ENCODE results near the gene GPRIN1. TPM values are rescaled to one million over a fixed set of nuclear protein-coding genes. Genes with fewer than 3 reads are reported as not detected.
A peak's percentile ranks its signal among the peaks of the same experiment; 100 is the strongest.

GPRIN1 gene
- total RNA-seq, 4 donors from 2014 or later, result 0.16 to 1.1 (median 0.63) TPM

- ATAC-seq, result peak; percentile 65
- TF ChIP-seq EP300 (IDR thresholded peaks at IDR 0.05), result no peak
- peak in 3 of 4 experiments; percentile 9 to 38 (median 23) for TF ChIP-seq CTCF (IDR thresholded peaks at IDR 0.05)
- WGBS, 2 donors (ENCODE audit: low coverage in 1 of 2), result 33% methylated on average over 1 of the region's 98 CpGs; no CpG with 5 or more reads in 1 of the 2 donors
- H3K4me3 ChIP-seq, result peak overlapping the region in 1 of 2 donors; percentile 48
- H3K27me3 ChIP-seq, result peaks cover 63% of the 10 kb centered on the region
- peak overlapping the region in 1 of 4 donors; percentile 7 for H3K27ac ChIP-seq
- no peaks in the 10 kb centered on the region for H3K36me3 ChIP-seq
- no peaks in the 10 kb centered on the region for H3K9me3 ChIP-seq
- H3K4me1 ChIP-seq, result peaks cover 0 to 14% (median 3%) of the 10 kb centered on the region in 3 donors
Measured at GRCh38 chr5:176596689-176597416, 13.1 kb downstream of the GPRIN1 start.

DNA sequence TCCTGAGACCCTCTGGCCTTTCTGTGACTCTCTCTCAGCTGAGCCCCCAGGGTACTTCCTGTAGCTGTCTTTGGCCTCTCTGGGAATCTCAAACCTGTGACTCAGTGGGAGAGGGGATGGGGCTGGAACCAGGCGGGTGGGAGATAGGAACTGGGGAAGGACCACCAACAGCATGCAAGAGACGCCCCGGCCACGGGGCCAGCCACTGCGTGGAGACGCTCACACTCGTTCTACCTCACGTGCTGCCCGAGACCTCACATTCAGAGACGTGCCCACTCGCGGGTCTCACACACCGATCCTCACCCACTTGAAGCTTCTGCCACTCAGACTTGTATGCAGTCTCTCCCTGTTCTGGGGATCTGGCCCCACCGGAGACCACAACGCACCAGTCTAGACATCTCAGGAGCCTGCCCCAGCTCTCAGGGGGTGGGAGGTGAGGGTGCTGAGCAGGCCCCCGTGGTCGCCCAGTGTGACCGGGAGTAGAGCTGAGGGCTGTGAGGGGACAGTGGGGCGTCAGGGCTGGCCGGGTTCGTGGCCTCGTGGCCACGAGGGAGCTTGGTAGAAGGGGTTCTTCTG, 13.8 kb downstream of the GPRIN1 start:
- Histone ChIP-seq H3K27me3 (peaks cover 63% of the 10 kb centered on the region), H3K27ac (no peak overlapping the region), H3K36me3 (no peaks in the 10 kb centered on the region), H3K4me3 (peak overlapping the region in 1 of 2 donors; percentile 48), H3K4me1 (peaks cover 0 to 14% (median 3%) of the 10 kb centered on the region in 3 donors), H3K9me3 (no peaks in the 10 kb centered on the region)
- no peak for ATAC-seq
- TF ChIP-seq POLR2A (IDR thresholded peaks at IDR 0.05) (no peak), CTCF (IDR thresholded peaks at IDR 0.05) (no peak), POLR2AphosphoS5 (IDR thresholded peaks at IDR 0.05) (no peak), EP300 (IDR thresholded peaks at IDR 0.05) (no peak)
- WGBS, 2 donors (ENCODE audit: low coverage in 1 of 2), result 72% methylated on average over 6 of the region's 23 CpGs; no CpG with 5 or more reads in 1 of the 2 donors

DNA sequence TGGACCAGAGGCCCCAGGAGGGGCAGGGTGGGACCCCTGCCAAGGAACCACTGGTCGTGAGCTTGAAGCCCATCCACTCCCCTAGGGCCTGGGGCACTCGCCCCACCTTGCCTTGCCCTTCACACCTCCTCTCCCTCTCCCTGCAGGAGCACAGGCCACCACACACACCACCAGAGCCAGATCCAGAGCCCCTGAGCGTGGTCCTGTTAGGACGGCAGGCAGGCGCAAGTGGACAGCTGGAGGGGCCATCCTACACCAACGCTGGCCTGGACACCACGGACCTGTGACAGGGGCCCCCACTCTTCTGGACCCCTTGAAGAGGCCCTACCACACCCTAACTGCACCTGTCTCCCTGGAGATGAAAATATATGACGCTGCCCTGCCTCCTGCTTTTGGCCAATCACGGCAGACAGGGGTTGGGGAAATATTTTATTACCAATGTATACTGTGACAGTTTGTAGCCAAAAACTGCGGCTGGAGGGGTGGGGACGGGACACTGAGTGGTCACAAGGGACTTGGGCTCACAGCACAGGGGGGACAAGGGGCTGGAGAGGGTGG, 14.5 kb downstream of the GPRIN1 start:
- WGBS, 2 donors (ENCODE audit: low coverage in 1 of 2), result no CpG with 5 or more reads among the region's 11 CpGs
- no peak for TF ChIP-seq POLR2AphosphoS5 (IDR thresholded peaks at IDR 0.05)
- TF ChIP-seq EP300 (IDR thresholded peaks at IDR 0.05), result no peak
- no peak for TF ChIP-seq POLR2A (IDR thresholded peaks at IDR 0.05)
- TF ChIP-seq CTCF (IDR thresholded peaks at IDR 0.05), result no peak
- Histone ChIP-seq H3K36me3 (no peaks in the 10 kb centered on the region), H3K4me3 (no peak overlapping the region), H3K27me3 (peaks cover 63% of the 10 kb centered on the region), H3K9me3 (no peaks in the 10 kb centered on the region), H3K27ac (no peak overlapping the region), H3K4me1 (peaks cover 0 to 14% (median 3%) of the 10 kb centered on the region in 3 donors)
- ATAC-seq, result no peak

- Histone ChIP-seq H3K4me1 (peaks cover 0 to 14% (median 3%) of the 10 kb centered on the region in 3 donors), H3K4me3 (no peak overlapping the region), H3K27me3 (peaks cover 57% of the 10 kb centered on the region), H3K36me3 (no peaks in the 10 kb centered on the region), H3K9me3 (no peaks in the 10 kb centered on the region), H3K27ac (no peak overlapping the region)
- WGBS, 2 donors (ENCODE audit: low coverage in 1 of 2), result 90 to 96% methylated on average over 2 to 4 of the region's 8 CpGs
- ATAC-seq, result no peak
- TF ChIP-seq EP300 (IDR thresholded peaks at IDR 0.05) (no peak), POLR2AphosphoS5 (IDR thresholded peaks at IDR 0.05) (no peak), POLR2A (IDR thresholded peaks at IDR 0.05) (no peak), CTCF (IDR thresholded peaks at IDR 0.05) (no peak)
Measured at GRCh38 chr5:176594554-176594953, 15.4 kb downstream of the GPRIN1 start.
